Skeletal muscle cell (primary cell): Measurements from ENCODE around the gene PTPN9.

Experiments
- DNase-seq: peaks from one replicate; pipeline ENCODE4 v3.0.0-alpha.2; 2010; ENCODE audit warnings: low read depth
- H3K4me3 ChIP-seq: 2 replicates; pipeline ENCODE4 v1.5.1; 2011; ENCODE audit warnings: low read depth, mild to moderate bottlenecking, control low read depth, low read length, moderate library complexity

Gene PTPN9

DNA sequence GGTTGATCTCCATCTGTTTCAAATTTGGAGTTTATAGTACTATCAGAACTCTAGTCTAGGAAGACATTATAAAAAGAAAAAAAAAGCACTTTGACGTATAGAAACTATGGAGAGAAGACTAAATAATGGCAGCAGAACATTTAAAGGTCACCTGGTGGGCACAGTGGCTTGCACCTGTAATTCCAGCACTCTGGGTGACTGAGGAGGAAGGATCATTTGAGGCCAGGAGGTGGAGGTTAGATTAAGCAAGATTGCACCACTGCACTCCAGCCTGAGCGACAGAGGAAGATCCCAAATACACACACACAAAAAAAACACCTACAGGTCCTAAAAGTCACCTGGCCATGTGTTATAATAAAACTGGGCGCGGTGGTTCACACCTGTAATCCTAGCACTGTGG, 141.4 kb downstream of the PTPN9 start:
- no peak overlapping the region for H3K4me3 ChIP-seq
- DNase-seq, result no peak

DNA sequence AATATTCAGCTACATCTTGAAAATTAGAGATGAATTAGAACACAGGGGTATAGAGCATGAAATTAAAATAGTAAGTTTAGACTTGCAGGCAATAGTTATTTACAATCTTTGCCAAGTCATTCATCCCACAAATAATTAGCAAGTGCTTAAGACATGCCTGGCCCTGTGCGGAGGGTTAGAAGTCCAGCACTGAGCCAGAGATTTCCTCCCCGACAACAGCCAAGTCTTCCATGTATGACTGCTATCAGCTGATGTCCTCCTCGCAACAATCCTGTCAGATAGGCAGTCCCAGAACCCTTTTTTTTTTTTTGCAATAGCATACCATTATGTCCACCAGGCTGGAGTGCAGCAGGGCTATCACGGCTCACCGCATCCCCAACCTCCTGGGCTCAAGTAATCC, 142.2 kb downstream of the PTPN9 start:
- H3K4me3 ChIP-seq, result no peak overlapping the region
- DNase-seq, result no peak

DNA sequence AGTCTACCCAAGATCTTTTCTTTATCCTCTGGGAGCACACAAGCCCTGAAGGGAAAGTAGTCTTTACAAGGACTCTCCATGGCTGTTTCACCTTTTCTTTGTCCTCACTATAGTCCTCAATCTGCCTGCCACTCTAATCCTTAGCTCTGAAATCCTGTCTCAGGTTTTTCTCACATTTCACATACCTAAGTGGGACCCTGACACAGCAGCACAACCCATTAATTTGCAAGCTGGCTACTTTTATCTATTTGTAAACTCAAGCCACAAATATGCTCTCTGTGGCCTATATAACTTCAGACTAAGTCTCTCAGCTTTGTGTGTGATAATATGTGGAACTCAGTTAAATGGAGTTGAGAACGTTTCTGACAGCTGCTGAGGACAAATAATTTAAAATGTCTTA, 147.4 kb downstream of the PTPN9 start:
- DNase-seq, result no peak
- H3K4me3 ChIP-seq, result no peak overlapping the region

DNA sequence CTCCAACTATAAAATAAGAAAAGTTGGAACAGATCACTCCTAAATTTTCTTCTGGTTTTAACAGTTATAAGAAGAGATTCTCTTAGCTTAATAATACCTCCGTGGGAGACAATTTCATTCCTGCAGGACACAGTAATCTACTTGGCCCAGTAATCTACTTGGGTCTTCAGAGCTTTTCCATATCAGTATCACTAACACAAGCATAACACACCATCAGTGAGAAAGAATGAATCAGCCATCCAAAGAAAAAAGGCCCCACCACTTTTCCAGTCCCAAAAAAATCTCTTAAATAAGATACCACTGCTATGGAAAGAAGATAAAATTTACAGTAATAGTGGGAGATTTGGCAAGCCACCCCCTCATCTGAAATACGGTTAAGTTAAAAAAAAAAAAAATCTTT, 147.8 kb downstream of the PTPN9 start:
- no peak for DNase-seq
- no peak overlapping the region for H3K4me3 ChIP-seq

DNA sequence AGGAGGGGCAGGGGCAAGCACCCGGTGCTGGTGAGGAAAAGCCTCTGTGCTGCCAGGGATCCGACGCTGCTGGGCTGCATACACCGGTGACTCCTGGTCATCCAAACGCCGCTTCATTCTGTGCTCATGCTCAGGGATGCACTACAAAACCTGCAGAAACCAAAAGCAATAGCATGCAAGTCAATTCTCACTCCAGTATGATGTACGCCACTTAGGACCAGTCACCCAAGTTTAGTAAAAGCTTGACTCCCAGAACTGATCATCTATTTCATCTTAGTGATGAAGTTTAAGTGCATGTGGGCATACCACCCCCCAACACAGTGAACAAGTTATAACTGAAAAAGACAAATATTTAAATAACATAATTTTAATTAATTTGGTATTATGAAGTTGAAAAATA, 148.9 kb downstream of the PTPN9 start:
- no peak overlapping the region for H3K4me3 ChIP-seq
- DNase-seq, result no peak

DNA sequence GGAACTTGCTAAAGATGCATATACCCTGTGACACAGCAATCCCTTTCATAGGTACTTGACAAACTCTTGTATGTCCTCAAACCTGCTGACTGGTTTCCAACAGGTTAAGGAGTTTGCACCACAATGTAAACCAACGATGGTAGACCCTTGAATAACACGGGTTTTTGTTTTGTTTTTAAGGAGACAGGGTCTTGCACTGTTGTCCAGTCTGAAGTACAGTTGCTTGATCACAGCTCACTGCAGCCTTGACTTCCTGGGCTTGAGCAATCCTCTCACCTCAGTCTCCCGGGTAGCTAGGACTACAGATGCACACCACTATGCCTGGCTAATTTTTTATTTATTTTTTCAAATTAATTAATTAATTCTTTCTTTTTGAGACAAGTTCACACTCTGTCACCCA, 151.0 kb downstream of the PTPN9 start:
- DNase-seq, result no peak
- no peak overlapping the region for H3K4me3 ChIP-seq

DNA sequence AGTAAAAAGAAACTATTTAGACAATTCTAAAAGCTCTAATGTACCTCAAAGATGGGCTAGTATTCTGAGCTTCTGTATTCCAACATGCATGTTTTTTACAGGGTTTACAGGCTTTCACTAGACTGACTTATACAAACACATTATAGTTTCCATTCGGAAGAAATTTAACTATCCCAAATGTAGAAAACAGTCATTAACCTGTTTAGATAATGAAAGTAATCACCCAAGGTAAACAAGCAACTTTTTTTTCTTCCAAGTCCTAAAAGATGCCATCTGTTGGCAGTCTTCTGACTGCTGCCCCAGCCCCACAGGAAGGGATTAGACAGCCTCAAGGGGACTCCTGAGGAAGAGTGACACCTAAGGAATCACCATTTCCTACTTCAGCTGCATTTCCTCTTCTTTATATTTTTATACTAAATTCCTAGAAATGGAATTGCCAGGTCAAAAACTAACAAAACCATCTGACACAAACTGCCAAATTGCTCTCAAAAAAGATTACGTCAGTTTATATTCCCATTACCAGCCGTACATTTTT, 153.1 kb downstream of the PTPN9 start:
- no peak for DNase-seq
- no peak overlapping the region for H3K4me3 ChIP-seq

DNA sequence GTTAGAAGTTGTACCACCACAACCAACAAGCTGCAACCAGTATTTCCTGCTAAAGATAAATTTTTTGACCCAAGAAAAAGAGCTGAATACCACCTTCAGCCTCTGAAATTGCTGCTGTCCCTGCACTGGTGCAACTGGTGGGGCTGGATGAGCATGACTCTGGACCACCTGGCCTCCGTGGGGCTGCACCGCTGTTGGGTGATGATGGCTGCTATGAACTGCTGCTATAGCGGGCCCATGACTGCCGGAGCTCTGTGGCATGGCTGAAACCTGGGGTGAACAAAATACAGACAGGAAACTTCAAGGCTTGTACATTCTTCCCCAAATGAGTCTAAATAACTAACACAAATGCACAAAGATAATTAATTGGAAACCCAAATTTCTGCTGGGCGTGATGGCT, 156.6 kb downstream of the PTPN9 start:
- no peak for DNase-seq
- H3K4me3 ChIP-seq, result no peak overlapping the region

DNA sequence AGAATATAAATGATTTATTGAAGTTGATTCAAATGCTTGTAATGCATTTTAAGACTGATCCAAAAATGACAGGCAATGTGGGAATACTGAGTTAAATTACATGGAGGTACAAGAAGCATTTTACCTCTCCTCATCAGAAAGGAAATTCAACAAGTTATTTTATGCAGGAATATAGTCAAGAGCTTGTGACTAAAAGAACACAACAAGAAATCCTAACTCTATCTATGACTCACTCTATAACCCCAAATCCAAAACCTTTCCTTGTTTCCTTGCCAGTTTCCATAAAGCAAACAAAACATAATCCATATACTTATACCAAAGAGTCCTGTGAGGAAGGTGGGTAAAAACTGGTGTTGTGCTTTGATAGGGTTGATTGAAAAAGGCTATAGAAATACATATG, 158.4 kb downstream of the PTPN9 start:
- no peak for DNase-seq
- no peak overlapping the region for H3K4me3 ChIP-seq

DNA sequence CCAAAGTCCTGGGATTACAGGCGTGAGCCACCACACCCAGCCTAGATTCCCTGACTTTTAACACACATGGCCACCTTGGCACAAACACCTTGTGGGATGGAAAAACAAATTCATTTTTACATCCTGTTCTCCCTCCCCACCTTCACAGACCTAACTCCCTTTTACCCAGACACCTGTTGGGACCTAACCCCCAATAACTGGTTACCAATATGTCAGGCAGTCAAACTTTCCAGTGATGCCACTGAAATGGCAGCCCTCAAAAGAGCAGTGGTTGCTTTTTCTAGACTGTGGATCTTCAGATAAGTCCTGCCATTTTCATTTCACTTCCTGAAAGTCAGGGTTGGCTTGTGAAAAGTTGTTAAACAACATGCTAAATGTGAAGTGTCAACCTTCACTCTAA, 162.5 kb downstream of the PTPN9 start:
- DNase-seq, result no peak
- no peak overlapping the region for H3K4me3 ChIP-seq
